ENCODE results near the gene IP6K3. TPM values are rescaled to one million over a fixed set of nuclear protein-coding genes. Genes with fewer than 3 reads are reported as not detected.

Gene IP6K3
- total RNA-seq, 1 donor from 2014 or later: 1.5 TPM

DNA sequence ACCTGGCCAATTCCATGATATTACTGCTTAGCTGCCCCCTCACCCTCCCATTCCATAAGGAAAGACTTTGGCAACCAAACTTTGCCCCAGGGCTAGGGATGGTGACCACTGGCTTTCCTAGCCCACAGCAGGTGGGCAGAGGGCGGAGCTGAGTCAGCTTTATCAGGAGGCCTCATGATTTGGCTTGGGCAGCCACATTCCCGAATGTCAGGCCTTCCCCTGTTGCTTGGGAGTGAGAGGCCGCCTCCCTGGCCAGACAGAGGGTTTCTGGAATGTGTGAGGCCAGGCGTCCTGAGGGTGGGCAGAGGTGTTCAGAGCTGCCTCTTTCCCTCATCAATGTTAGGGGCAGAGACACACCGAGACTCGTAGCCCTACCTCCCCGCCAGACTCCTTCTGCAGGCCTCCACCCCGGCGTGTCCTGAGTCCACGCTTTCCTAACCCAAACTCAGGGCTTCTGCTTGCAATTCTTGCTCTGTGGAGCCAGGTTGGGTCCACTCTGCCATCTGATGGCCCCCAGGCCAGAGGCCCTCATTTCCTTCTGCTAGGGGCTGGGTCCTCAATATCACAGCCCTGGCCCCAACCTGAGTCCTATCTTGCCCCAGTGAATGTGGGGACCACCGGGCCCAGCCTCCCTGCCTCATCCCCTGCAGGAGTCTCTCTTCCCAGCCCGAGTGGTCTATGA lies 54.5 kb downstream of the IP6K3 start:
- Histone ChIP-seq H3K4me3 (no peak overlapping the region), H3K36me3 (peaks cover 0 to 57% of the 10 kb centered on the region in 2 donors), H3K4me1 (peaks cover 37% of the 10 kb centered on the region), H3K27me3 (no peaks in the 10 kb centered on the region), H3K9me3 (no peaks in the 10 kb centered on the region), H3K27ac (peak overlapping the region; percentile 63)
- no peak for DNase-seq (ENCODE audit: extremely low spot score in 2 of 2)
- intact Hi-C loops (cut with DNase I): no loop called here
- TF ChIP-seq, protein P1, sequence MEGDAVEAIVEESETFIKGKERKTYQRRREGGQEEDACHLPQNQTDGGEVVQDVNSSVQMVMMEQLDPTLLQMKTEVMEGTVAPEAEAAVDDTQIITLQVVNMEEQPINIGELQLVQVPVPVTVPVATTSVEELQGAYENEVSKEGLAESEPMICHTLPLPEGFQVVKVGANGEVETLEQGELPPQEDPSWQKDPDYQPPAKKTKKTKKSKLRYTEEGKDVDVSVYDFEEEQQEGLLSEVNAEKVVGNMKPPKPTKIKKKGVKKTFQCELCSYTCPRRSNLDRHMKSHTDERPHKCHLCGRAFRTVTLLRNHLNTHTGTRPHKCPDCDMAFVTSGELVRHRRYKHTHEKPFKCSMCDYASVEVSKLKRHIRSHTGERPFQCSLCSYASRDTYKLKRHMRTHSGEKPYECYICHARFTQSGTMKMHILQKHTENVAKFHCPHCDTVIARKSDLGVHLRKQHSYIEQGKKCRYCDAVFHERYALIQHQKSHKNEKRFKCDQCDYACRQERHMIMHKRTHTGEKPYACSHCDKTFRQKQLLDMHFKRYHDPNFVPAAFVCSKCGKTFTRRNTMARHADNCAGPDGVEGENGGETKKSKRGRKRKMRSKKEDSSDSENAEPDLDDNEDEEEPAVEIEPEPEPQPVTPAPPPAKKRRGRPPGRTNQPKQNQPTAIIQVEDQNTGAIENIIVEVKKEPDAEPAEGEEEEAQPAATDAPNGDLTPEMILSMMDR (IDR thresholded peaks at IDR 0.05): no peak
- TF ChIP-seq POLR2AphosphoS5 (IDR thresholded peaks at IDR 0.05; ENCODE audit: insufficient read depth in 1 of 2, low read depth in 1 of 2): peak in 1 of 2 donors; percentile 8

DNA sequence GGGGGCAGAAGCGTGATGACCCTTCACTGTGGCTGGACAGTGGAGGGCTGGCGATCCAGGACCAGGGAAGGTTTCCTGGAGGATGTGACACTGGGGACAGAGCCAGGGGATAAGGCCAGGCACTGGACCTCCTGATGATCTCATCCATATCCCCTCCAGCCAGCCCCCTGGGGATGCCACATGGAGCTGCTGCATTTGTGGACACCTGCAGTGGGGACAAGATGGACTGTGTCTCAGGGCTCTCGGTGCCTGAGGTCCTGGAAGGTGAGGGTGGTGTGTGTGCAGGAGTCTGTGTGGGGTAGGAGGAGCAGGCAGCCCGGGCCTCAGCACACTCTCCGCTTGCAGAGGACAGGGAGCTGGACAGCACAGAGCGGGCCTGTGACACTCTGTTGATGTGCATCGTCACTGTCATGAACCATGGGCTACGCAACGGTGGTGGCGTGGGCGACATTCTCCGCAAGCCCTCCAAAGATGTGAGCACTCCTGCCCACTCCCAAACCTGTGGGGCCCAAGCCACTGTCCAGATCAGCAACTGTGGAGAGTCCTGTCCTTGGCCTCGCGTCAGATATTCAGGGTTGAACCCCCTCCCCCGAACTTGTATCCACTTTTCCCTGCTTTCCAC lies 55.1 kb downstream of the IP6K3 start:
- Histone ChIP-seq H3K9me3 (no peaks in the 10 kb centered on the region), H3K27ac (peak overlapping the region; percentile 63), H3K27me3 (no peaks in the 10 kb centered on the region), H3K4me3 (no peak overlapping the region), H3K36me3 (peaks cover 0 to 63% of the 10 kb centered on the region in 2 donors), H3K4me1 (peaks cover 31% of the 10 kb centered on the region)
- no peak for DNase-seq (ENCODE audit: extremely low spot score in 2 of 2)
- no peak for TF ChIP-seq POLR2A (IDR thresholded peaks at IDR 0.05)
- TF ChIP-seq, protein P1 (IDR thresholded peaks at IDR 0.05): no peak
- TF ChIP-seq POLR2AphosphoS5 (IDR thresholded peaks at IDR 0.05; ENCODE audit: insufficient read depth in 1 of 2, low read depth in 1 of 2): no peak
- intact Hi-C loops (cut with DNase I): no loop called here

DNA sequence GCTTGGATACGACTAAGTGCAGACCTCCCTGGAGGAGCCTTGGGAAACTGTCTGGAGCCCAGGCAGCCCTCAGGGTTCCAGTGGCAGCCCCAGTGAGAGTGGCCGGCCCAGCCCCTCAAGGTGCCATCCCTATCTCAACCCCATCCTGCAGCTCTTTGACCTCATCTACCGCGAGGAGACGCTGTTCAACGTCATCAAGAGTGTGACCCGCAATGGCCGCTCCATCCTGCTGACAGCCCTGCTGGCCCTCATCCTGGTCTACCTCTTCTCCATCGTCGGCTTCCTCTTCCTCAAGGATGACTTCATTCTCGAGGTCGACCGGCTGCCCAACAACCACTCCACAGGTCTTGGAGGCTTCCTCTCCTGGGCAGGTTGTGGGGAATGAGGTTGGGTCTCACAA lies 55.9 kb downstream of the IP6K3 start:
- H3K36me3 ChIP-seq: peaks cover 0 to 71% of the 10 kb centered on the region in 2 donors
- TF ChIP-seq POLR2A (IDR thresholded peaks at IDR 0.05): no peak
- TF ChIP-seq, protein P1 (IDR thresholded peaks at IDR 0.05): no peak
- no peak for TF ChIP-seq POLR2AphosphoS5 (IDR thresholded peaks at IDR 0.05; ENCODE audit: insufficient read depth in 1 of 2, low read depth in 1 of 2)

DNA sequence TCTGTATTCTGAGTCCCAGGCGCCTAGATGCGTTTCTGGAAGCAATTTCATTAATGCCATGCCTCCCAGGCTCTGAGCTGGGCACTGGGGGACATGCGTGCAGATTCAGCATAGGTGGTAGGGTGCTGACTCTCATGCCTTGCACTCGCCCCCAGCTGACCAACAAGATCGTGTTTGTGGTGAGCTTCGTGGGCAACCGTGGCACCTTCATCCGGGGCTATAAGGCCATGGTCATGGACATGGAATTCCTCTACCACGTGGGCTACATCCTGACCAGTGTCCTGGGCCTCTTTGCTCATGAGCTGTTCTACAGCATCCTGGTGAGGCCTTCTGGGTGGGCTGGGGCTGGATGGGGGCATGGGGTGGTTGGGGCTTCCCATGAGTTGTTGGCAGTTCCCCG lies 56.8 kb downstream of the IP6K3 start:
- Histone ChIP-seq H3K27me3 (no peaks in the 10 kb centered on the region), H3K36me3 (peaks cover 0 to 77% of the 10 kb centered on the region in 2 donors), H3K9me3 (no peaks in the 10 kb centered on the region), H3K4me1 (peaks cover 14% of the 10 kb centered on the region), H3K27ac (no peak overlapping the region), H3K4me3 (no peak overlapping the region)
- intact Hi-C loops (cut with DNase I): no loop called here
- no peak for DNase-seq (ENCODE audit: extremely low spot score in 2 of 2)
- TF ChIP-seq, protein P1 (IDR thresholded peaks at IDR 0.05): no peak
- TF ChIP-seq POLR2AphosphoS5 (IDR thresholded peaks at IDR 0.05; ENCODE audit: insufficient read depth in 1 of 2, low read depth in 1 of 2) (no peak), POLR2A (IDR thresholded peaks at IDR 0.05) (no peak)

More for the DNA sequence above, 55.9 kb downstream of the IP6K3 start:
- DNase-seq (ENCODE audit: extremely low spot score in 2 of 2): no peak
- intact Hi-C loops (cut with DNase I): no loop called here
- no peaks in the 10 kb centered on the region for H3K27me3 ChIP-seq
- no peak overlapping the region for H3K27ac ChIP-seq
- no peaks in the 10 kb centered on the region for H3K9me3 ChIP-seq
- H3K4me1 ChIP-seq: peaks cover 23% of the 10 kb centered on the region
- no peak overlapping the region for H3K4me3 ChIP-seq

DNA sequence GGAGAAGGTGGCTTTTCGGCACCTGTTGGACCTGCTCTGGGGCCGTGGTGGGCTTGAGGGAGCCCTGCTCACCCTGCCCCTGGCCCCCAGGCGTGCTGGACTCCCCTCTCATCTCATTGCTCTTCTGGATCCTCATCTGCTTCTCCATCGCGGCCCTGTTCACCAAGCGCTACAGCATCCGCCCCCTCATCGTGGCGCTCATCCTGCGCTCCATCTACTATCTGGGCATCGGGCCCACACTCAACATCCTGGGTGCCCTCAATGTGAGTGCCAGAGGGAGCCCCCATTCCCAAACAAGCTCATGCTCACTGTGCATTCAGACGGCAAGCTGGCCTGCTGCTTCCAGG lies 57.6 kb downstream of the IP6K3 start:
- no peak for DNase-seq (ENCODE audit: extremely low spot score in 2 of 2)
- peaks cover 6% of the 10 kb centered on the region for H3K4me1 ChIP-seq
- intact Hi-C loops (cut with DNase I): no loop called here
- no peak overlapping the region for H3K27ac ChIP-seq
- no peaks in the 10 kb centered on the region for H3K9me3 ChIP-seq
- H3K27me3 ChIP-seq: no peaks in the 10 kb centered on the region
- no peak overlapping the region for H3K4me3 ChIP-seq
- TF ChIP-seq POLR2A (IDR thresholded peaks at IDR 0.05) (no peak), POLR2AphosphoS5 (IDR thresholded peaks at IDR 0.05; ENCODE audit: insufficient read depth in 1 of 2, low read depth in 1 of 2) (no peak)
- TF ChIP-seq, protein P1 (IDR thresholded peaks at IDR 0.05): no peak
- peaks cover 0 to 85% of the 10 kb centered on the region in 2 donors for H3K36me3 ChIP-seq

Data from vagina (tissue), 2 donors.